ENCODE results near the gene PLSCR3.

The PLSCR3 gene

DNA sequence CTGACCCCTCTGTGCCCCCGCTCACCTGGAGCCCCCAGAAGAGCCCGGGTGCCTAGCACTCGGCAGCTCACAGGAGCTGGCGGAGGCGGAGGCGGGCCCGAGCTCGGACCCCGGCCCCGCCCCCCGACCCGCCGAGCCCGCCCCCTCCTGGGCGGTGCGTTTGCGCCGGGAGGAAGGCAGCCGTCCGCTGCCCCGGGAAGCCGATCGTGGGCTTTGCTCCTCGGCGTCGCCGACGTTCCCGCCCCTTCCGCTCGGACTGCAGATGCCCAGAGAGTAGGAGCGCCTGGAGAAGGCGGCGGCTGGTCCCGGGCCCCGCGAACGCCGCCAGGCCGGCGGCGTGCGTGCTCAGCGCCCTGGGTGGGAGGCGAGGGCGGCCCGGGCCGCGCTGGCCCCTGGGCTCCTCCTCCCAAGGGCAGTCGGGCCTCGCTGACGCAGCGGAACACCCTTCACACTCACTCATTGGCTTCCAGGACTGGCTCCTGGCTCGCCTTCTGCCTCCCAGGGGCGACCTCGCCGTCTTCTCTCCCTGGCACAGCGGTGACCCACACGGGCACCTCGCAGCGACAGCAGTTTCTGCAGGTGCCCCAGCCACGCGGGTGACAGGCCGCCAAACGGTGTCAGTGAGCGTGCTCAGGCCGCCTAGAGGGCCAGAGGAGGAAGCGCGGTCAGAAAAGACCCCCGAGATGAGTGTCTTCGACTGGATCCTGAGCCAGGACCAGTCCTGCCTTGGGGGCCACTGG is at the start of gene PLSCR3:
Gene PLSCR3, minus strand, starts transcription at position 74 of the 740 bp plus-strand sequence. CDS start 415 bp downstream, outside the sequence.
- DNase-seq (ENCODE audit: low spot score) = peak; percentile 96

GRCh38 chr17:7443499-7444485 is 49.5 kb upstream of the PLSCR3 start:
- DNase-seq (ENCODE audit: low spot score) = no peak

- DNase-seq (ENCODE audit: low spot score) = no peak
These were observed 47.8 kb upstream of the PLSCR3 start for GRCh38 chr17:7442142-7442541.

DNA sequence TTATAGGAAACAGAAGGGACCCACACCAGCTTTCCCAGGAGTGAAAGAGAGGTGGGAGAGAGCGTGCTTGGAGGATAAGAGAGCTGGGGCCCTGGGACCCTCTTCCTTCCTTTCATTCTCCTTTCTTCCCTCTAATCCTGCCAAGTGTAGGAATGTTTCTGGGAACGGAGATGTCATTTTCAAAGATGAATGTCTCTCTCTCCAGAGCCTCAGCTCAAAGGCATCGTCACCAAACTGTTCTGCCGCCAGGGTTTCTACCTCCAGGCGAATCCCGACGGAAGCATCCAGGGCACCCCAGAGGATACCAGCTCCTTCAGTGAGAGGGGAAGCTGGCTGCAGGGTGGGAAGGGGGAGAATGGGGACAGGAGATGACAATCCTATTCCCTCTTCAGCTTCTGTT is 46.9 kb upstream of the PLSCR3 start:
- DNase-seq (ENCODE audit: low spot score) = no peak

DNA sequence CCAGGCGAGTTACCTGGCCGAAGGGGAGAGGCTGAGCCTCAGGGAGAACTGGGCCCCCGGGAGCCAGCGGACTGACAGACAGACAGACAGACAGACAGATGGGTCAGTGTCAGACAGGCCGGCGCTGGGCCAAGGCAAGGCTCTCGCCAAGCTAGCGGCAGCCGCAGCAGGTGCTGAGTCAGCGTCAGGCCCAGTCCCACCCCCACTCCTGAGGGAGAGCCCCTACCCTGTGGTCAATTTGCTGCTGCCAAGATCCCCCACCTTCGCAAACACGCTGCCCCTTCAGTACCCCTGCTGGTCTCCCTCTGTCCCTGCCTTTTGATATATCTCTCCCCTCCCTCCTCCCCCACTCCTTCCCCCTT is 46.5 kb upstream of the PLSCR3 start:
- DNase-seq (ENCODE audit: low spot score) = no peak

DNA sequence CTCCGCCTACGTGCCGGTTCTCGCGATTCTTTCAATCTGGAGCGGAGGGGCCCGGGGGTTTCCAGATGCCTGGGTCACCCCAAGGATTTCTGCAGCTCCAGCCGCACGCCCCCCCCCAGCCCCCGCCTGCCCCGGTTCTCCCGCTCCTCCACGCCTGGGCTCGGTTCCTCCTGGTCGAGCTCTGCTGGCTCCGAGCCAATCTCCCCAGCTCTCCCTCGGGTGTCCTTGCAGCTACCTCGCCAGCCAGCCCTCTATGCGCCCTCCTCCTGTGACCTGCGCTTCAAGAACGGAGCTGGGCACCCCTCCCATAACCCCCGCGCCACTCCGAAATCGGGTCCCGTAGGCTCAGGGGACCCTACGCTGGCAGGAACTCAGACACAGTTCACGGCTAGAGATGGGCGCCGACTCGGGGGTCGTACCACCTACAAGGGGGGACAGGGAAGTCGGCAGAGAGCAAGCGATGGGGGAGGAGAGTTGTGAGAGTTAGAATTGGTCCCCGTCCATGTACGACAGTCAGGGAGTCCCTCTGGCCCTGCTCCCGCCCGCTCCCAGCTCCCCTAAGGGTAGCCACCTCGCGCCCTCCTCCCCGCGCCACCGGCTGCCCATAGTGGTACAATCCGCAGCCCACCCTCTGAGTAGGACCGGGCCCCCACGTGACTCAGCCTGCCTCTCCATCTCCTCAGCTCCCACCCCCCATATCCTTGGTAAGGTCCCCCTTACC is 45.9 kb upstream of the PLSCR3 start:
- no peak for DNase-seq (ENCODE audit: low spot score)

GRCh38 chr17:7439462-7440112 is 45.3 kb upstream of the PLSCR3 start, which contains the start of gene FGF11:
FGF11 (plus strand) TSS chr17:7439512; CDS start chr17:7439621, 109 bp downstream.
- no peak for DNase-seq (ENCODE audit: low spot score)

GRCh38 chr17:7438656-7439460 is 44.5 kb upstream of the PLSCR3 start:
- DNase-seq (ENCODE audit: low spot score) = no peak

DNA sequence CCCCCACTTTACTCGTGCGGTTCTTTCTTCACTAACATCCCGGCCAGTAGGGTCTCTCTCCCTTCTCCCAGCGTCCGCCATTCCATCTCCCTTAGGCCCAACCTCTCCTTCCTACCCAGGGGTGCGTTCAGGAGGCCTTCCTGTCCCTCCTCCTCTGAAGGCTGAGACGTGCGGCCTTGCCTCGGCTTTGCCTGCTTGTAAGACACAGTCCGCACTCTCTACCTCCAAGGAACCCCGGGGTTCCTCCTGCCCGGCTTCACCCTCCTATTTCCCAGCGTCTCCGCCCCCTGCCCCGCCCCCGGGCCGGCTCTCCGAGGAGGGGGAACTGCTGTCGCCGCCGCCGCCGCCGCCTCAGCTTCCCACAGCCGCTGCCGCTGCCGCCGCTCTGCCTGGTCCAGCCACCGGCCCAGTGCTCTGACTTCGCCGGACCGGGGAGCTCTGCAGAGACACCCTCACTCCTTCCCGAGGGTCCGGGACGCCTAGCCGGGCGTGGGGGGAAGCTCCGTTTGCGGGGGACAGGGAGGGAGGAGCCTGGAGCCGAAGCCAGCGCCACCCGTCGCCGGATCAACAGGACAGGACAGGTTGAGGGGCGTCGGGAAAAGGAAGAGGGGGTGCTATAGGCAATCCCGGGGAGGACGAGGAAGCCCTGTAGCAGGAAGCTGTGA is 43.8 kb upstream of the PLSCR3 start:
- peak; percentile 45 for DNase-seq (ENCODE audit: low spot score)

DNA sequence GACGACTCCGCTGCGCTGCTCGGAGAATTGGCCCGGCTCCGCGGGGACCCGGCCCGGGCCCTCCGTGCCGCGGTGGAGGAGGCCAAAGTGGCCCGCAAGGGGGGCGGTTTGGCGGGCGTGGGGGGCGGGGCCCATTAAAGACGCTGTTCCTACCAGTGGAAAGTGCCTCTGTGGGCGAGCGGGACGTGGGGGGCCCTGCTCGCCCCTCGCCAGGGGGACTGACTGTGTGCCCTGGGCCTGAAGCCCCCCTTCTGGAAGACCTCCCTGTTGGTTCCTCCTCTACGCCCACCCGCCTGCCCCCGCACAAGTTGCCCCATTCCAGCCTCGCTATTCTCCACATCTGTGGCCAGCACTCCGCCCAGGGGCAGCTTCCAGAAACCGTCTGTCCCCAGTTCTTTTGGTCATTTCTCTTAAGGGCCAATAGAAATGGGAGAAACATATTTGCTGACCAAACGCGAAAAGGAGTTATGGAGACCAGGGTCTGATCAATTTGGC is 43.1 kb upstream of the PLSCR3 start:
- no peak for DNase-seq (ENCODE audit: low spot score)

GRCh38 chr17:7436556-7437368 is 42.4 kb upstream of the PLSCR3 start:
- DNase-seq (ENCODE audit: low spot score) = peak; percentile 91

DNA sequence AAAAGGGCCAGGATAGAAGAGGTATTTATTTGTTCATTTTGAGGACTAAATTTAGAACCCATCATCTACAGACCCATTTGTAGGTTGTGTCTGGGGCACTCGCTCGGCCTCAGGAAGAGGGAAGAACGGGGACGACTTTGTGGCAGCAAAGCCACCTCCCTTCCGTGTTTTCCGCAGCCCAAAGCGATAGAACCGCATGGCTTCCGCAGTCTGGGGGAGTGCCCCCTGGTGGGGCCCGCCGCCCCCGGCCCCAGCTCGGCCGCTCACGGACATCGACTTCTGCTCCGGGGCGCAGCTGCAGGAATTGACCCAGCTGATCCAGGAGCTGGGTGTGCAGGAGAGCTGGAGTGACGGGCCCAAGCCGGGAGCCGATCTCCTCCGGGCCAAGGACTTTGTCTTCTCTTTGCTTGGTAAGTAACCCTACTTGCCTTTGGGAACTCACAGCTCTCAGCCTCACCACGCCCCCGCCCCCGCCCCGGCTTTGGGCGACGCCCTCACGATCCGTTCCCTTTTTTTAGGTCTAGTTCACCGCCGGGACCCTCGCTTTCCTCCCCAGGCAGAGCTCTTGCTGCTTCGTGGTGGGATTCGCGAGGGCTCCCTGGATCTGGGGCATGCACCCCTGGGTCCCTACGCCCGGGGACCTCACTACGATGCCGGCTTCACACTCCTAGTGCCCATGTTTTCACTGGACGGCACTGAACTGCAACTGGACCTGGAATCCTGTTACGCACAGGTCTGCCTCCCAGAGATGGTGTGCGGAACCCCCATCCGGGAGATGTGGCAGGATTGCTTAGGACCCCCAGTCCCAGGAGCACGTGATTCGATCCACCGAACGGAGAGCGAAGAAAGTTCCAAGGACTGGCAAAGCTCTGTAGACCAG is 41.6 kb upstream of the PLSCR3 start:
- DNase-seq (ENCODE audit: low spot score) = no peak

GRCh38 chr17:7432296-7432695 is 38.0 kb upstream of the PLSCR3 start:
- DNase-seq (ENCODE audit: low spot score) = no peak

GRCh38 chr17:7431231-7431630 is 36.9 kb upstream of the PLSCR3 start:
- no peak for DNase-seq (ENCODE audit: low spot score)

- no peak for DNase-seq (ENCODE audit: low spot score)
These were observed 35.4 kb upstream of the PLSCR3 start for GRCh38 chr17:7429722-7430121.

GRCh38 chr17:7428557-7428956 is 34.2 kb upstream of the PLSCR3 start, which contains the start of gene SPEM3:
SPEM3 (plus strand) TSS chr17:7428857; CDS start chr17:7428903, 46 bp downstream.
- DNase-seq (ENCODE audit: low spot score) = no peak

DNA sequence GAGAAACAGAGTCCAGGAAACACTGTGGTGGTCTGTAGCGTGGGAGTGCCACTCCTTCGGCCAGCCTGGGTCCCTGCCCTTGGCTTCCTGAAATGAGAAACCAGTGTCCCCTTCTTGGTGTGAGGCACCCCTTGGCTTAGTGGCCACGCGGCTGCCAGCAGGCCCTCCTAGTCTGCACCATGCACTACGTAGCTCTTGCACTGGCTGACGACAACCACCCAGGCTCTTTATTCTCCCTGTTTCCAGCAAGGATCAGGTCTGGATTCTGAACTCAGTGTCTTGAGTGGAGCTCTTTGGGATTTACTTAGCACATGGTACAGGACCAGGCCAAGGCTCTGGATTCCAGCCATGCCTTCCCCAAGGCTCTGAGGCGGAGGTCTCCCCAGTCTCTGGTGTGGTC is 33.2 kb upstream of the PLSCR3 start:
- DNase-seq (ENCODE audit: low spot score) = no peak

DNA sequence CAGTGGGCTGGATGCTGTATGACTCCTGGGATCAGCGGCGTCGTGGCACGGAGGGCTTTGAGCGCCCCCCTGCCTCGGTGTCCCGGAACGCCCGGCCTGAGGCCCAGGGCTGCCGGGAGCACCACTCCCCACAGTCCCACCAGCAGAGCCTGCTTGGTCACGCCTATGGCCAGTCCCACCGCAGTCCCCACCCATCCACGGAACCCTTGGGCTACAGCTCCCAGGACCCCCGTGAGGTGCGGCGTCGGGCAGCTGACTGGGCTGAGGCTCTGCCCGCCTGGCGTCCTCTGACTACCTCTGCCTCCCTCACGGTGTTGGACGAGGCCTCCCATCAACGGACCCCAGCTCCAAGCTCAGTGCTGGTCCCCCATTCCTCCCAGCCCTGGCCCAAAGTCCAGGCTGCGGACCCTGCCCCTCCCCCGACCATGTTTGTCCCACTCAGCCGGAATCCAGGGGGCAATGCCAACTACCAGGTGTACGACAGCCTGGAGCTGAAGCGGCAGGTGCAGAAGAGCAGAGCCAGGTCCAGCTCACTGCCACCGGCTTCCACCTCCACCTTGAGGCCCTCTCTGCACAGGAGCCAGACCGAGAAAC is 32.7 kb upstream of the PLSCR3 start:
- DNase-seq (ENCODE audit: low spot score) = no peak
